Neutrophil (primary cell): ENCODE measurements around the gene HSDL1.

Source experiments
- H3K27ac ChIP-seq: fragments of 200-600 bp; sonication (generic); 2 replicates; pipeline ENCODE4 v1.5.1; 2016; ENCODE audit warnings: mild to moderate bottlenecking, moderate library complexity
- H3K27me3 ChIP-seq: fragments of 200-600 bp; sonication (generic); 2 replicates; pipeline ENCODE4 v1.6.0; 2016; ENCODE audit warnings: mild to moderate bottlenecking
- H3K36me3 ChIP-seq: fragments of 200-600 bp; sonication (generic); 2 replicates; pipeline ENCODE4 v1.5.1; 2017
- H3K4me1 ChIP-seq, 2 experiments: fragments of 200-600 bp in 1 of 2; sonication (generic) in 1 of 2; 1 replicate in 1 of 2; 2 replicates in 1 of 2; pipeline versions ENCODE4 v1.5.1 to v1.6.1; 2013 to 2016; ENCODE audit warnings: low read depth in 1 of 2, low read length in 1 of 2, mild to moderate bottlenecking in 1 of 2, moderate library complexity in 1 of 2; ENCODE audit not compliant: control insufficient read depth in 1 of 2, insufficient read depth in 1 of 2
- H3K4me3 ChIP-seq, 2 experiments: fragments of 200-600 bp in 1 of 2; sonication (generic) in 1 of 2; 1 replicate in 1 of 2; 2 replicates in 1 of 2; pipeline ENCODE4 v1.5.1; 2013 to 2016; ENCODE audit warnings: low read depth in 1 of 2, low read length in 1 of 2, mild to moderate bottlenecking in 1 of 2, moderate library complexity in 1 of 2
- H3K9me3 ChIP-seq: fragments of 200-600 bp; sonication (generic); 2 replicates; pipeline ENCODE4 v1.5.1; 2016
- TF ChIP-seq, protein P1 (sequence below): fragments of 200-600 bp; sonication (generic); IDR thresholded peaks from 2 replicates; pipeline ENCODE4 v1.5.1; 2016; ENCODE audit warnings: antibody characterized with exemption

Gene HSDL1

DNA sequence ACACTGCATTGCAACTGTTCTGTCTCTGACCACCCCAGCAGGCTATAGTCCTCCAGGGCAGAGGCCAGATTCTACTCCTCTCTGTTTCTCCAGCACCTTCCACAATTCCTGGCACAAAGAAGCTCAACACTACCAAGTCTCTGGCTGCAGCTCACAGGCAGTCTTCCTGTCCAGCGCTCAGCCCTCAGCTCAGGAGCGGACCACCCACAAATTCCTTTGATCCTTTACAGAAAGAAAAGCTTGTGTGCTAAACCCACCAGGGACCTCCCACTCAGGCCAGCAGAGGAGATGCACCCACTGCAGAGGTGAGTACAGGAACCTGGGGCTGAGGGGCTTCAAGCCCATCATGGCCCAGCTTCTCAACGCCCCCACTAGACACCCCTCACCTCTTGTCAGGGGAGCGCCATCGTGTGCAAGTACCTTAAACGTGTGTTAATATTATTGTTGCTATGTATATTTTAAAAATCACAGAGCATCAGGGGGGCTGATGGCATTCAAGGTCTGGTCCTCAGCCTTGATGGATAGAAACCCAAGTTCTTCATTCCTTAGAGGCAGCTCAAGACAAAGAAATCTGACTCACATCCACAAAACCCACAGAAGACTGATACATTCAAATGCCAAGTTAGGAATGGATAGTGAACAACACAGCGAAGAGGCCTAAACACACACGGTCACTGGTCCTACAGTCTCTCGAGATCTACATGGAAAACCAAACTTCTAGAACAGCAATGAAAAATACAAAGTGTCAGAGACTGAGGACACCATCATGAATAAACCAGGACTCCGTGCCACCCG, 8.4 kb downstream of the HSDL1 start:
- H3K4me1 ChIP-seq: no peaks in the 10 kb centered on the region
- TF ChIP-seq, protein P1, sequence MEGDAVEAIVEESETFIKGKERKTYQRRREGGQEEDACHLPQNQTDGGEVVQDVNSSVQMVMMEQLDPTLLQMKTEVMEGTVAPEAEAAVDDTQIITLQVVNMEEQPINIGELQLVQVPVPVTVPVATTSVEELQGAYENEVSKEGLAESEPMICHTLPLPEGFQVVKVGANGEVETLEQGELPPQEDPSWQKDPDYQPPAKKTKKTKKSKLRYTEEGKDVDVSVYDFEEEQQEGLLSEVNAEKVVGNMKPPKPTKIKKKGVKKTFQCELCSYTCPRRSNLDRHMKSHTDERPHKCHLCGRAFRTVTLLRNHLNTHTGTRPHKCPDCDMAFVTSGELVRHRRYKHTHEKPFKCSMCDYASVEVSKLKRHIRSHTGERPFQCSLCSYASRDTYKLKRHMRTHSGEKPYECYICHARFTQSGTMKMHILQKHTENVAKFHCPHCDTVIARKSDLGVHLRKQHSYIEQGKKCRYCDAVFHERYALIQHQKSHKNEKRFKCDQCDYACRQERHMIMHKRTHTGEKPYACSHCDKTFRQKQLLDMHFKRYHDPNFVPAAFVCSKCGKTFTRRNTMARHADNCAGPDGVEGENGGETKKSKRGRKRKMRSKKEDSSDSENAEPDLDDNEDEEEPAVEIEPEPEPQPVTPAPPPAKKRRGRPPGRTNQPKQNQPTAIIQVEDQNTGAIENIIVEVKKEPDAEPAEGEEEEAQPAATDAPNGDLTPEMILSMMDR: no peak
- H3K36me3 ChIP-seq: no peaks in the 10 kb centered on the region
- no peaks in the 10 kb centered on the region for H3K27me3 ChIP-seq
- no peak overlapping the region for H3K4me3 ChIP-seq
- no peaks in the 10 kb centered on the region for H3K9me3 ChIP-seq
- no peak overlapping the region for H3K27ac ChIP-seq

DNA sequence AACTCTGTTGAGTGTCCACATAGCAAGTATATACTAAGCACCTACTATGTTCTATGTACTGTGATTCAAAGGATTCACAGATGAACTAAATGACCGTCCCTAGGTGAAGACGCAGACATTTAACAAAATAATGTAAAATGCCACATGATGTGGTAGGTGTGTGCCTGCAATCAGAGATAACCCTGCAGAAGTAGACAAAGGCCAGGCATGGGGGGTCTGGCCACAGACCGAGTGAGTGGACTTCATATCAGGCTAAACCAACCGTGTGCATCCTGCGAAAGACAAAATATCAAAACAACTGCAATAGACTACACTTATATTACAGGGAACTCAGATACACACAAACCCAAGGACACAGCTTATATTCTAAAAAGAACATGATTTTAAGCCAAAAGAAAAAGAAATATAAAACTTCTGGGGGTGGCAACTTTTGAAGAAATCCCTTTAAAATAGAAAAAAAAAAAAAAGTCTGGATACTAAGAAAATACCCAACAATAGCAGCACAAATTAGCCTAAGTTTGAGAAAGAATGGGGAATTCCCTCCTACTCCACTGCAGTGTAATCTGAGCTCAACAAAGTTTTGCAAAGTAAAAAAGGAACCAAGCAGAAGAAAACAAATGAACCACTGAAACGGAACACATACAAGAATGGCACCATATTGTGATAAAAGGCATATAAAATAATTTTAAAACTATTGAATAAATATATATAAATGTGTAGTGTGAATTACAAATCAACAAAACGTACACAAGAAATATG, 12.3 kb downstream of the HSDL1 start:
- TF ChIP-seq, protein P1: no peak
- Histone ChIP-seq H3K27ac (no peak overlapping the region), H3K4me1 (no peaks in the 10 kb centered on the region), H3K27me3 (no peaks in the 10 kb centered on the region), H3K9me3 (no peaks in the 10 kb centered on the region), H3K4me3 (no peak overlapping the region), H3K36me3 (peaks cover 22% of the 10 kb centered on the region)

DNA sequence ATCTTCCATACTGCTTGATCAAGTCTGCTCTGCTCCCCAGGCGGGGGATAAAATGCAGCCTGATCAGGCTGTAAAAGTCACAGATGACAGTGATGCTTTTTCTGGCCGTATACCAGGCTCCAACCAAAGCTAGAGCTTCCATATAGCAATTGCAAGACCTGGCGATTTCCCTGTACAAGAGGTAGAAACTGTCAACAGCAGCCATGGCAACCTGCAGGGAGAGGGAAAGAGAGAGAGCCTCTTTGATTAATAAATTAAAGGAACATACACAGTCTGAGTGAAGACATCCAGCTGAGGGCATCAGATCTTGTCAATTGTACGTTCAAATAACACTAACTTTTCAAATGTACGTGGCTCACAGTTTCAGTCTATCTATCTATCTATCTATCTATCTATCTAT, 13.9 kb downstream of the HSDL1 start:
- no peaks in the 10 kb centered on the region for H3K4me1 ChIP-seq
- TF ChIP-seq, protein P1: no peak
- H3K27ac ChIP-seq: no peak overlapping the region
- H3K27me3 ChIP-seq: no peaks in the 10 kb centered on the region
- peaks cover 27% of the 10 kb centered on the region for H3K36me3 ChIP-seq
- no peak overlapping the region for H3K4me3 ChIP-seq
- H3K9me3 ChIP-seq: no peaks in the 10 kb centered on the region

DNA sequence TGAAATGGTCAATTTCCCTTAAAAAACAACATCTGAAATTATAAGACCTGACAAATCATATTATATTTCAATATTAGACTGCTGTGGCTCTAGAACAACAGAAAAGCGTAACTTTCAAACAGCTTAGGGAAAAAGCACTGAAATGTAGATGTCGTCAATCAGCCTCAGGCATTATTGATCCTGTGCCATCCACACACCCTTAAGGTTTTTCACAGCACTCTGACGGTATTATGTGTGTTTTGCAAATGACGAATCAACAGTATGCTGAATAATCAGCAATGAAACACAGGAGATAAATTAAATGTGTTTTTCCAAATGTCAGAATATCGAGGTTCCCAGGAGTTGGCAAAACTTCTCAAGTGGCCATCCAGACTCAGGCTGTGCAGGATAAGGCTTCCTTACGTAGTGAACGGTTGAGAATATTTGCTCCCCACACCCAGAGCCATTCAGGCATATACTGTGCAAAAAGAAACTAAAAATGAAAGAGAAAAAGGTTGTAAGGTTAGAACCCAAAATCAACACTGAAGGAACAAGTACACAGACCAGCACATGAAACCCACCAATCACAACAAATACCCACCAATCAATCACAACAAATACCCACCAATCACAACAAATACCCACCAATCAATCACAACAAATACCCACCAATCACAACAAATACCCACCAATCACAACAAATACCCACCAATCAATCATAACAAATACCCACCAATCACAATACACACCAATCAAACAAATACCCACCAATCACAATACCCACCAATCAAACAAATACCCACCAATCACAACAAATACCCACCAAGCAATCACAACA, 20.5 kb downstream of the HSDL1 start:
- TF ChIP-seq, protein P1: no peak
- H3K27me3 ChIP-seq: no peaks in the 10 kb centered on the region
- no peak overlapping the region for H3K4me3 ChIP-seq
- no peak overlapping the region for H3K27ac ChIP-seq
- H3K9me3 ChIP-seq: no peaks in the 10 kb centered on the region
- H3K36me3 ChIP-seq: peaks cover 39% of the 10 kb centered on the region
- H3K4me1 ChIP-seq: no peaks in the 10 kb centered on the region

DNA sequence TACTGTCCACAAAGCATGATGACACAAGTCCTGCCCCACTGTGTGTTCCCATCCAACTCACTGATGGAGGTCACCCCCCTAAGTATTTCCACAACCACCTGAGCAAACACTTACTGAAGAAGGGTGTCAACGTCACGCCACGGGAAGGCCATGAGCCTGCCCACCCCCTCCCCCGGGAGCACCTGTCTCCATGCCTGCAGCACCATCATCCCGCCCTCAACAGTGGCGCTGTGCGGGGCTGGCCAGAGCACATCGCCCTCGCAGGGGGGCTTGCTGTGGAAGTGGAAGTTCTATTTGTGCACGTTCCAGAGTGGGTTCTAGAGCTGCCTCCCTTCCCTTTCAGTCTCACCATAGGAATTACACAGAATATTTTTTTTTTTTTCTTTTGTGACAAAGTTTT, 24.0 kb downstream of the HSDL1 start:
- H3K36me3 ChIP-seq: peaks cover 23% of the 10 kb centered on the region
- TF ChIP-seq, protein P1: no peak
- H3K4me3 ChIP-seq: no peak overlapping the region
- no peaks in the 10 kb centered on the region for H3K27me3 ChIP-seq
- peaks cover 11% of the 10 kb centered on the region in 2 experiments for H3K4me1 ChIP-seq
- H3K27ac ChIP-seq: no peak overlapping the region
- H3K9me3 ChIP-seq: no peaks in the 10 kb centered on the region
